Esophagus (tissue), 2 donors: ENCODE data around the gene PIP5KL1. TPM values are rescaled to one million over a fixed set of nuclear protein-coding genes. Genes with fewer than 3 reads are reported as not detected.

Experiments
- H3K27ac ChIP-seq, 2 donors: one replicate each; pipeline ENCODE4 v1.5.1; 2013; ENCODE audit warnings: low read depth in 2 of 2, mild to moderate bottlenecking in 2 of 2, inconsistent platforms in 1 of 2, low read length in 1 of 2, moderate library complexity in 1 of 2
- H3K27me3 ChIP-seq, 2 donors: one replicate each; pipeline ENCODE4 v1.6.1; 2013; ENCODE audit warnings: low read length in 2 of 2, control low read depth in 1 of 2, mild to moderate bottlenecking in 1 of 2; ENCODE audit not compliant: insufficient read depth in 2 of 2, control insufficient read depth in 1 of 2
- H3K36me3 ChIP-seq, 2 donors: one replicate each; pipeline ENCODE4 v1.6.1; 2013; ENCODE audit warnings: low read length in 1 of 2; ENCODE audit not compliant: control insufficient read depth in 2 of 2, insufficient read depth in 2 of 2
- H3K4me1 ChIP-seq, 2 donors: one replicate each; pipeline ENCODE4 v1.6.1; 2013; ENCODE audit warnings: low read length in 1 of 2; ENCODE audit not compliant: control insufficient read depth in 2 of 2, insufficient read depth in 2 of 2
- H3K4me3 ChIP-seq, 2 donors: one replicate each; pipeline ENCODE4 v1.5.1; 2013; ENCODE audit warnings: low read length in 2 of 2, mild to moderate bottlenecking in 2 of 2, low read depth in 1 of 2, moderate library complexity in 1 of 2
- H3K9me3 ChIP-seq, 2 donors: one replicate each; pipeline ENCODE4 v1.6.1; 2013; ENCODE audit warnings: mild to moderate bottlenecking in 2 of 2, low read depth in 1 of 2, low read length in 1 of 2, moderate library complexity in 1 of 2; ENCODE audit not compliant: control insufficient read depth in 2 of 2, insufficient read depth in 1 of 2
- WGBS, 2 donors: extraction: QIAGEN DNeasy Blood & Tissue Kit; methylation state at CpG; one replicate each; pipeline ENCODE4 v1.1.7; 2013; 5-methylcytosine and 5-hydroxymethylcytosine counted together
- polyA plus RNA-seq, 2 donors: library from polyadenylated mRNA; stranded (reverse); fragments of 200-250 nt; gene quantifications; one replicate each; pipeline ENCODE4 v1.2.3, GENCODE V29; 2013
- donor health status: healthy with polysubstance abuse.
- donor health status: Bipolar disorder and iron deficiency.

PIP5KL1 gene
- polyA plus RNA-seq, 2 donors, result 2.7 to 4.8 TPM

DNA sequence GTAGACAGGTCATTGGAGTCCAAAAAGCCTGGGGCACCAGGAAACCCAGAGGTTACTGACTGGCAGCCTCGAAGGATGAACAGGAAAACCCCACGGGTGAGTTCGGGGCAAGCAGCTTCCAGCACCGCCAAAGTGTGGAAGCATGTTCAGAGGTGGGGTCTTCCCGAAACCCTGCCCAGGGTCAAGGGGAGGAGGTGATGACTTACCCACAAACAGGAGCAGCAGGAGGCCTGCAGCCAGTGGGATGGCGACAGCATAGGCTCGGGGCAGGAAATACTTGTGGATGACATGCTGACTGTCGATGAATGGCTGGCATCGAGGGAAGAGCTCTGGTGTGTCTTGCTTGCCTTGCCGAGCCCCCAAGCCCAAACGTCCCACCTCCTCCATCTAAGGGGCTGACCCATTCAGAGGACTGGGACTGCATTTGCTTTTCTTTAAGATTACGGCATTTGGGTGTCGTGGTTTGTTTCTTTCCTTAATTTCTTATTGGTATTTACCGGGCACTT is 5.8 kb upstream of the PIP5KL1 start:
- H3K4me3 ChIP-seq, result peak overlapping the region in 1 of 2 donors; percentile 90

DNA sequence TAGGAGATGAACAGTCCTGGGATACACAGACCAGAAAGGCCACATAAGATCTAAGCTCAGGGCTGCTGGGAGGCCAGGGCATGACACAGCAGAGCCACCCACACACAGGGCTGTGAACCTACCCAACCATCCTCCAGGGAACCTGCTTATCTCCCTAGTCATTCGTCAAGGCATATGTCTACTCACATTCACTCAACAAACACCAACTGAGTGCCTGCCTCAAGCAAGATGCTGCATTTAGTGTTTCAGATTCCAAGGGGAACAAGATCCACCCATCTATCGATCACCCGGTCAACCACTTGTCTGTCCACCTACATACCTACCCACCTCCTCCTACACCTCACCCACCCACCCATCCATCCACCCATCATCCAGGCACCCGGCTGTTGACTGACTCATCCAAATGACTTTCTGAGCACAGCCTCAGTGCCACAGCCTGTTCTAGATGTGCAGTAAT is 5.2 kb upstream of the PIP5KL1 start:
- Histone ChIP-seq H3K27me3 (no peaks in the 10 kb centered on the region), H3K4me1 (peaks cover 5 to 13% of the 10 kb centered on the region in 2 donors), H3K27ac (no peak overlapping the region), H3K36me3 (peaks cover 0 to 8% of the 10 kb centered on the region in 2 donors), H3K4me3 (no peak overlapping the region), H3K9me3 (no peaks in the 10 kb centered on the region)
- WGBS, 2 donors, result 63 to 69% methylated on average over 4 of the region's 4 CpGs

More for the DNA sequence above, 5.8 kb upstream of the PIP5KL1 start:
- Histone ChIP-seq H3K27ac (no peak overlapping the region), H3K9me3 (no peaks in the 10 kb centered on the region), H3K27me3 (no peaks in the 10 kb centered on the region), H3K4me1 (peaks cover 5 to 11% of the 10 kb centered on the region in 2 donors), H3K36me3 (peaks cover 0 to 12% of the 10 kb centered on the region in 2 donors)
- 63 to 68% methylated on average over 14 of the region's 14 CpGs for WGBS, 2 donors

DNA sequence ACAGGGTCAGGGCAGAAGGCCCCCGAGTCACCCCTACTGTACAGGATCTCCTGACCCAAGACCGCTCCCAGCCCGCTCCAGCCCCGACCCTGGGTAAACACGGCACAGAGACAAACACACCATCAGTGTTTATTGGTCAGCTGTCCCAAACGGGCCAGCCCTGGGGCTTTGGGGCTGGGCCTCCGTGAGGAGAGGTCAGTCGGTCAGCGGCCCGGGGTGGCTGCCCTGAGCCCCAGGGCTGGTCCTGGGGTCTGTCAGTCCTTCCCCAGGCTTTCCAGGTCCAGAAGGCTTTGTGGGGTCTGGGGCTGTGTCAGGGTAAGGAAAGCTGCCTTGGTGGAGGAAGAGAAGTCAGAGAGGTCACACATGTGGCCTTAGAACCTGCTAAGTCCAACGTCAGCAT is 4.4 kb upstream of the PIP5KL1 start:
- H3K36me3 ChIP-seq, result peaks cover 0 to 5% of the 10 kb centered on the region in 2 donors
- H3K9me3 ChIP-seq, result no peaks in the 10 kb centered on the region
- H3K27me3 ChIP-seq, result no peaks in the 10 kb centered on the region
- H3K4me3 ChIP-seq, result no peak overlapping the region
- 66 to 71% methylated on average over 11 of the region's 11 CpGs for WGBS, 2 donors
- H3K27ac ChIP-seq, result no peak overlapping the region
- H3K4me1 ChIP-seq, result peaks cover 5 to 14% of the 10 kb centered on the region in 2 donors

DNA sequence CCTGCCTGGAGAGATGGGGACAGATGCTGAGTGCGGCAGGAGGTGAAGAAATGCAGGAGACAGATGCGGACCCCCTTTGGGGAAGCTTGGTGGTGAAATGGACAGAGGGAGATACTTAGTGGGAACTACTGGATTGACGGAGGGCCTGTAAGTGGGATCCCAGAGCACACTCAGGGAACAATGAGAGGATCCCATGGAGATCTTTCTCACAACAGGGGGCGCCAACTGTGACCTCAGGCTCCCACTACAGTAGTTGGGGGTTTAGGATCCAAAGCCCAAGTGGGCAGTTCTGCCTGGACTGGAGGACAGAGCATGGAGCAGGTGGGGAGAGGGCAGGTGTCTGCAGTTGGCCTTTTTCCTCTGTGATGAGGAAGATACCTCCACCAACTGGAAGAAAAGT is 3.7 kb upstream of the PIP5KL1 start:
- Histone ChIP-seq H3K36me3 (peaks cover 0 to 3% of the 10 kb centered on the region in 2 donors), H3K4me1 (peaks cover 5 to 14% of the 10 kb centered on the region in 2 donors), H3K27me3 (no peaks in the 10 kb centered on the region), H3K27ac (no peak overlapping the region), H3K4me3 (no peak overlapping the region), H3K9me3 (no peaks in the 10 kb centered on the region)
- 94 to 96% methylated on average over 4 of the region's 4 CpGs for WGBS, 2 donors

DNA sequence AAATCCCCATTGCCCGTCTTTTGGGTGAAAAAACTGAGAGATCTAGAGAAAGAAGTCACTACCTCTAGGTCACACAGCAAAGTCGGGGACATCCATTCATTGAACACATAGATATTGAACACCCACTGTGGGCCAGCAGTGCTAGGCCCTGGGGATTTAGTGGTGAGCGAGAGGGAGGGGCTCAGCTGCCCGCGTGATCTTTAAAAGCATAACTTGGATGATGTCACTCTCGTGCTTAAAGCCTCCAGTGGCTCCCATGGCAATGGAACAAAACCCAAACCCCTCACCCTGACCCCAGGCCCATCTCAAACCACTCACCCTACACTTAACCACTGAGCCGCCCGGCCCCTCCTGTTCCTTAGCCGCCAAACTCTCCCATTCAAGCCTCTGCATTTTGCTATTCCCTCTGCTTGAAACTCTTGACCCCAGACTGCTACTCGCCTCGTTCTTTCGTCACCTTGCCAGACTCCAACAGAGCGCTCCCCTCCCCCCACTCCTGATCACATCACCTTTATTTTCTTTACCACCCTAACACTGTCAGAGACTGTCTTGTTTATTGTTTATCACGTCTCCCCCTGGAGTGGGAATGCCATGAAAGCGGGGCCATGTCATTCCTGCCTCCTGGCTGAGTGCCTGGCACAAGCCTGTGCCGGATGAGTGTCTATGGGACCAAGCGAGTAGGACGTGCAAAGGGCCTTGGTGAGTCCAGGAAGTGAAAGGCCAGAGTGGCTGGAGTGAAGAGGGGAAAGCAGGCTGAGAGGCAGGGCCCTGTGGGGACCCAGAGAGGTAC is 710 bp upstream of the PIP5KL1 start:
- H3K4me3 ChIP-seq, result peak overlapping the region in 1 of 2 donors; percentile 47

DNA sequence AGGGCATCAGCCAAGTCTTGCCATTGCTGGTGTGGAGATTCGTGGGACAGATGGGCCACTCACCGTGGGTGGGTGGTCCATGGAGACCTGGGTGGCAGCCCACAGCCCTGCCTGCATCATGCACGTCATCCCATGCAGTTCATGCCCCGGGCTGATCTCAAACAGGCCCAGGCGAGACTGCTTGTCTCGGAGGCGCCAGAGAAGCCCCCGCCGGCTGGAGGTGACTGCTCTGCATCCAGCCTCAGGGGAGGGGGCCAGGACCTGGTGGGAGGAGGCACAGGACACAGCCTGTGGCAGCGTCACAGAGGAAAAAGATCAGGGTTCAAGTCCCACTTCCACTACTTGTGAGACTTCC is 975 bp downstream of the PIP5KL1 start:
- H3K4me3 ChIP-seq, result no peak overlapping the region
- no peaks in the 10 kb centered on the region for H3K27me3 ChIP-seq
- H3K9me3 ChIP-seq, result no peaks in the 10 kb centered on the region
- 47 to 53% methylated on average over 10 of the region's 10 CpGs for WGBS, 2 donors
- H3K4me1 ChIP-seq, result peaks cover 5 to 19% of the 10 kb centered on the region in 2 donors
- no peak overlapping the region for H3K27ac ChIP-seq
- no peaks in the 10 kb centered on the region for H3K36me3 ChIP-seq

More for the DNA sequence above, 710 bp upstream of the PIP5KL1 start:
- no peaks in the 10 kb centered on the region for H3K9me3 ChIP-seq
- WGBS, 2 donors, result 21 to 23% methylated on average over 18 of the region's 18 CpGs
- H3K27ac ChIP-seq, result peak overlapping the region in 1 of 2 donors; percentile 2
- peaks cover 0 to 3% of the 10 kb centered on the region in 2 donors for H3K36me3 ChIP-seq
- peaks cover 7 to 23% of the 10 kb centered on the region in 2 donors for H3K4me1 ChIP-seq
- H3K27me3 ChIP-seq, result no peaks in the 10 kb centered on the region

DNA sequence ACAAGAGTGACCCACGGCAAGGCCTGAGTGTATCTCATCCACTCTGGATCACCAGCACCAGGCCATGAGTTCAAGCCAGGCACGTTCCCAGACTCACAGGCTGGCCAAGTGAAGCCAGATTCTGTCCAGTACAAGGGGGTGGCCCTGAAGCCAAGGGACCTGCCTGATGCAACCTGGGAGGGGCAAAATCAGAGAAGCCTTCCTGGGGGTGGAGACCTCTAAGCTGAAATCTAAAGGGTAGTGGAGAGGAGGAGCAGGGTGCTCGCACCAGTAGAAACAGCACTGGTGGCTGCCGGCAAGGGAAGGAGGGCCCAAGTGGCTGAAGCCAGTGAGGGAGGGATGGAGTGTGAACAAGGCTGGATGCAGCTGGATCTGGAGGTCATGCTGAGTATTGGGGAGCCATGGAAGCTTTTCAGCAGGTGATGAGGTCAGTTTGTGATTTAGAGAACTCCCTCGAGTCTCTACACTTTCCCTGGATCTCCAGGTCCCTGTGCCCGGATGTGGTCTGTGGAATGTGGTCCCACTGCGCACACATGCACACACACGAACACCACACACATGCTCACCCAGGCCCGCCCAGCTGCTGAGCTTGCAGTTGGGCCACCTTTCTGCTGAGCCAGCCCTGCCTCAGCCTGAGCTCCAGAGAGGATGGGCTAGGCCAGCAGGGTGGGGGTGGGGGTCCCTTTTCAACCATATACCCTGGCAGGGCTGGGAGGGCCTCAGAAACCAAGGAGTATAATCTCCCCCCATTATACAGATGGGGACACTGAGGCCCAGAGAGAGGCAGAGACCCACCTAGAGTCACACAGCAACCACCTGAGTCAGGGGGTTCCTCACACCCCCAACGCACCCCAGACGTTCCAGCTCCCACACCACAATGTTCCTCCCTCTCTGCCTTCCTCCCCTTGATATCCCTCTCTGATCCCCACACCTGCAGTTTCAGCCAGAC is 1.6 kb downstream of the PIP5KL1 start:
- Histone ChIP-seq H3K4me3 (no peak overlapping the region), H3K36me3 (no peaks in the 10 kb centered on the region), H3K27me3 (no peaks in the 10 kb centered on the region), H3K9me3 (no peaks in the 10 kb centered on the region), H3K4me1 (peaks cover 5 to 19% of the 10 kb centered on the region in 2 donors), H3K27ac (peak overlapping the region in 1 of 2 donors; percentile 44)
- WGBS, 2 donors, result 71 to 73% methylated on average over 10 to 11 of the region's 11 CpGs

DNA sequence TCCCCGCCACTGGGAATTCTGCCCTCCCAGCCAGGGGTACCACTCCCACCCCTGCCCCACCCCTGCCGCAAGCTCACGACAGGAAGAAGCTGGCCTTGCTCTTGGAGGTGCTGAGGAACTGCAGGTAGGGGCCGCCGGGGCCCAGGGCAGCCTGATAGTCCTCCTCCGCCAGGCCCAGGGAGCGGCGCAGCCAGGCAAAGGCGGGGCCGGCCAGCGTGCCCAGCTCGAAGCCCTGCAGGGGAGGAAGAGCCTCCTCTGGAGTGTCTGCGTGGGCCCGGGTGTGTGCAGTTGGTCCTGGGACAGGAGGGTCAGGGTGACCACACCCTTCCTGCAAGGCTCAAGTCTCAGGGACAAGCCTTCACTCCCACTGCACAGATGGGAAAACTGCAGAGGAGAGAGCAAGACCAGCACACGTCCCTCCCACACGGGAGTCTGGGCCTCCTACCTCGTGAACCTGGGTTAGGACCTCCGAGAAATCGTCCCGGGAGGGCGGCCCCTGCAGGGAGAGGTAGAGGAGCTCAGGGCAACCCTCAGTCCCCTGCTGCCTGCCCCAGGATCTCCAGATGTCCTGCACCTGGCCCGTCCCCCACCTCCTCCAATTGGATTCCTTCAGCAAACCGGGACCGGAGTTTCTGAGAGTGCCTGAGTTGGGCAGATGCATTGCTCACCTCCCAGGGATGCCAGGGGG is 2.4 kb downstream of the PIP5KL1 start:
- Histone ChIP-seq H3K36me3 (no peaks in the 10 kb centered on the region), H3K27ac (peak overlapping the region; percentile 28 to 44), H3K4me3 (peak overlapping the region in 1 of 2 donors; percentile 41), H3K9me3 (no peaks in the 10 kb centered on the region), H3K4me1 (peaks cover 5 to 19% of the 10 kb centered on the region in 2 donors), H3K27me3 (no peaks in the 10 kb centered on the region)
- 21 to 25% methylated on average over 22 to 24 of the region's 24 CpGs for WGBS, 2 donors
